Stimulated activated CD4-positive, alpha-beta T cell treated with anti-CD3 and anti-CD28 coated beads, Interleukin-4, amount 100 ng/mL, for 24 hours (primary cell): ENCODE results near the gene SNED1.
A peak's percentile ranks its signal among the peaks of the same experiment; 100 is the strongest.

Experiments used
- DNase-seq: peaks from one replicate; pipeline ENCODE4 v3.0.0-alpha.2; 2020

Gene SNED1

DNA sequence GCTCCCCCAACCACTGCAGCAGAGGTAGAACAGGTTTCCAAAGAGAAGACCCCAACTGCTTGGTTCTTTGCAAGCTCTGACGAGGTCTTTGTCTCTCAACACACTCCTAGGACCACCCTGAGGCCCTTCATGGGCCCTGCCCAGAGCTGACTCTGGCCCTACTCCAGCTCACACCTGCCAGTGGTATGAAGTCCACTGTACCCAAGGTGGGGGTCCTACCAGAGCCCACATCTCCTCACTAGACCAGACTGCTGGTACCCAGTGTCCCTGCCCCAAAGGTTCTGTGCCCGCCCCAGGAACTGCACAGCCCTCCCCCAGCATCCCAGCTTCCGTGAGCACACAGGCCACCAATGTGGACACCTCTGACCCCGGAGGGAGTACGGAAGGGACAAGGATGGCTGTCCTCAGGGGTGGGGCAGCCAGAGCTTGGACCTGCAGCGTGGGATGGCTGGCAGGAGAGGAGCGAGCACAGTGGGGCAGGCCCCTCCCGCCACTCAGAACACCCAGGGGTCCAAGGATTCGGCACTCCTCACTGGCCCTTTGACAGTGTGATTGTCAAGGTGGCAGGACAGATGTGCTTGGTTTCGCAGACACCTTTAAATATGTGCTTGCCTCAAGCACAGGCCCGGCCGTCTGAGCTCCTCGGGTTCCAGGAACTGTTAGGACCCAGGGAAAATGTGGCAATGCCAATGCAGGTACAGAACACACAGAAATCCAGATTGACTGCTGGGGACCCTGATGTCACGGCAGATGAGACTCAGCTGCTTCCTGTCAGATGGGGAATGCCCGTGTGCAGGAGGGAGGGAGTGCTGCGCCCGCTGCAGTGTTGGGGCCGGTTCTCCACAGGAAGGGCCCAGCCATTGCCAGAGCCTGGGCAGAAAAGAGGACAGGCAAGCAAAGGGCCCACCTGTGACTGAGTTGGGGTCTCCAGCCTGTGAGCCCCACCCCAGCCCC is 52.5 kb downstream of the SNED1 start:
- no peak for DNase-seq

- DNase-seq = no peak
These were observed 53.4 kb downstream of the SNED1 start for GRCh38 chr2:241051578-241052487.

DNA sequence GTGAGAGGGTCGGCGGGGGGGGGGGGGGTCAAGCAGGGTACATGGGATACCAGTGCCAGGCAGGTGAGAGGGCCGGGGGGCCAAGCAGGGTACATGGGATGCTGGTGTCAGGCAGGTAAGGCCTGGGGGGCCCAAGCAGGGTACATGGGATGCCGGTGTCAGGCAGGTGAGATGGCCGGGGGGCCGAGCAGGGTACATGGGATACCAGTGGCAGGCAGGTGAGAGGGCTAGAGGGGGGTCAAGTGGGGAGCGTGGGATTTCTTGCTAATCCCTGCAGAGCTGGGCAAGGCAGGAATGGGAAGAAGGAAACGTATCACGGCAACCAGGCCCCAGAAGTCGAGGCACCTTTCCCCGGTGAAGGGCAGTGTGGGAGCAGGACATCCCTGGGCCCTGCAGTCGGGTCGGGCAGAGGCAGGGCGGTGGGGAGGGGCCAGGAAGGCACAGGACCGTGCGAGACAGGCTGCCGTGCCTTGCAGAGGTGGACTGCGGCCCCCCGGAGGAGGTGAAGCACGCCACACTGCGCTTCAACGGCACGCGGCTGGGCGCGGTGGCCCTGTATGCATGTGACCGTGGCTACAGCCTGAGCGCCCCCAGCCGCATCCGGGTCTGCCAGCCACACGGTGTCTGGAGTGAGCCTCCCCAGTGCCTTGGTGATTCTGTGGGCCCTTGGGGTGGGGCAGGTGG is 54.4 kb downstream of the SNED1 start:
- DNase-seq = no peak

DNA sequence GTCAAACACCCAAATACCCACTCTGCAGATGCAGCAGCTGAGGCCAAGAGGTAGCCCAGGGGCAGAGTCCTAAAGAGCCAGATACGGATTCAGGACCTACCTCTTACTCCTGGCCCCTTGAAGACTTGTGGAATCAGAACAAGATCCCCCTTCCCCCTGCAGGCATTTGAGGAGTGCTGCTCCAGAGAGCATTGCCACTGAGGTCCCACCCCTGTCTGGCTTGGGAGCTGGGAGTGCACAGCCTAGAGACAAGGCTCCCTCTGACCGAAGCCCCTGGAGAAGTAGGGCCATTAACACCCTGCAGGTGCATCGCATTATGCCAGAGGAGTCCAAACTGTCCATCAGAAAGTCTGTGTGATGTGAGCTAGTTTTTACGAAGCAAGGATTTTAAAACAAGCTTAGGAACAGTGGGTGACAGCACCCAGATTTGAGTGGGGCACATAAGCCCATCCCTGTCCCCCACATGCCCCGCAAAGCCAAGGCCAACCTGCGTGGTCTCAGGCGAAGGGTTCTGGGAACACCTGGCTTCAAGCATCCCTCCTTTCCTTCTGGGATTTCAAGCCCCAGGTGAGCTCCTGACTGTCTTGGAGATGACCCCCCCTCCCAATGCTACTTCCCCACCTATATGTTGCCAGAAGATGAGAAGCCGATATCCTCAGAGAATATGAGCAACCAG is 55.3 kb downstream of the SNED1 start:
- DNase-seq = no peak

DNA sequence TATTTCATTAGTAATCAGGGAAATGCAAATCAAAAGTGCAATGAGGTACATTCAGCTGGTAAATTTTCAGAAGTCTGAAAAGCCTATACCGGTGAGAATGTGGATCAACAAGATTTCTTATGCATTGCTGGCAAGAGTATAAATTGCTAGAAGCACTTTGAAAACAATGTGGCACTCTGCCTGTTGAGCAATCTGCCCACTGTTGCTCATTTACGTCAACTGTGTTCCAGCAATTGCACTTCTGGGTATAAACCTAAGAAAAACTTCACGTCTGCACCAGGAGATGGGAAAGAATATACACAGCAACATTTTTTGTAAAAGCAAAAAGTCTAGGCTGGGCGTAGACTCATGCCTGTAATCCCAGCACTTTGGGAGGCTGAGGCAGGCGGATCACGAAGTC is 62.9 kb downstream of the SNED1 start:
- DNase-seq = no peak

GRCh38 chr2:241062389-241063092 is 64.1 kb downstream of the SNED1 start:
- no peak for DNase-seq

- no peak for DNase-seq
These were observed 64.7 kb downstream of the SNED1 start for GRCh38 chr2:241063093-241063551.

GRCh38 chr2:241063587-241063986 is 65.2 kb downstream of the SNED1 start:
- no peak for DNase-seq

DNA sequence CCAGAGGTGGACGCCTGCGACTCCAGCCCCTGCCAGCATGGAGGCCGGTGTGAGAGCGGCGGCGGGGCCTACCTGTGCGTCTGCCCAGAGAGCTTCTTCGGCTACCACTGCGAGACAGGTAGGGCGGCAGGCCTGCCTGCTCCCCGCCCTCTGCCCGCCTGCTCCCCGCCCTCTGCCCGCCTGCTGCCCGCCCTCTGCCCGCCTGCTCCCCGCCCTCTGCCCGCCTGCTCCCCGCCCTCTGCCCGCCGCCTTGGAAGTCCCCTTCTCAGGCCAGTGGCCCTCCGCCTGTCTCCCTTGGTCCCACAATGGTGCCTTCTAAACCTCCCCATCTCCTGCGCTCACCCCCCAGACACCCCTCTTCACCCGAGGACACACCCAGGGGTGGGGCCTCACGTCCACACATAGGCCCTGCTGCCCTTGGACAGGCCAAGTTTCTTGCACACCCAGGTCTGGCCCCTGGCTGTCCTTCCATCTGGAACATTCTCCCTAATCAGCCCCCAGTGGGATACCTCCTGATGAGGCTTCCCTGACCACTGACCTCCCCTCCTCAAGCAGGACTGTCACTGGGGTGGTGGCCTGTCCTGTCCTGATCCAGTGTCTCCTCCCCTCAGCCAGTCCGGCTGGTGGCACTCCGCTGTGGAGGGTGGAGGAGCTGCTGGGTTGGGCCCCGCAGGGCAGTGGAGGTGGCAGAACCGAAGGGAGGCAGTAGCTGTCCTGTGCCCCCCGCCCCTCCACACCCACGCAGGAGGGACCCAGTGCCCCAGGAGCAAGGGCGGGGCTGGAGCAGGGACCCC is 65.8 kb downstream of the SNED1 start:
- DNase-seq = peak; percentile 22

DNA sequence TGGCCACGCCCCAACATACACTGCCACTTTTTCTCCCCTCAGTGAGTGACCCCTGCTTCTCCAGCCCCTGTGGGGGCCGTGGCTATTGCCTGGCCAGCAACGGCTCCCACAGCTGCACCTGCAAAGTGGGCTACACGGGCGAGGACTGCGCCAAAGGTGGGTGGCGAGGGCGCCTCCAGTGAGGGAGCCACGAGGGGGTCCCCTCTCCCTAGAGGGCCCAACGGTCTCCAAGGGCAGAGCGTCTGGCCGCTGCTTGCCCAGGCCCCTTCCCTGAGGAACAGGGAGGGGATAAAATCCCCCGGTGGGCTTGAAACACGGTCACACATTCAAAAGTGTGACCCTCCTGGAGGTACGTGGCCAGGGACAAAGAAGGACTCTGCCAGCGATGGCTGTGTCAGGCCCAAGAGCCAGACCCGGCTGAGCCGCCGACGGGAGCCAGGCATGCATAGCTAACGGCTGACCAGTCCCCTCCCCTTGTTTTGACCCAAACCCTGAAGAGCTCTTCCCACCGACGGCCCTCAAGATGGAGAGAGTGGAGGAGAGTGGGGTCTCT is 66.5 kb downstream of the SNED1 start:
- DNase-seq = no peak

DNA sequence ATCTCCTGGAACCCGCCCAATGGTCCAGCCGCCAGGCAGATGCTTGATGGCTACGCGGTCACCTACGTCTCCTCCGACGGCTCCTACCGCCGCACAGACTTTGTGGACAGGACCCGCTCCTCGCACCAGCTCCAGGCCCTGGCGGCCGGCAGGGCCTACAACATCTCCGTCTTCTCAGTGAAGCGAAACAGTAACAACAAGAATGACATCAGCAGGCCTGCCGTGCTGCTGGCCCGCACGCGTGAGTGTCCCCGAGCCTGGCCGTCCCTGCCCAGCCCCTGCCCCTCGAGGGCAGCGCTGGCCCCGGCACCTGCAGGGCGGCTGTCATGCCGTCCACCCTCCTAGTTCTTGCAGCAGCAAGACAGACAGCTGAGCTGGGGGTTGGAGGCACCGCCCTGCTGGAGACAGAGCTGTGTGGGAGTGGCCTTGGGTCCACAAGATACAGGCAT is 67.0 kb downstream of the SNED1 start:
- DNase-seq = no peak

DNA sequence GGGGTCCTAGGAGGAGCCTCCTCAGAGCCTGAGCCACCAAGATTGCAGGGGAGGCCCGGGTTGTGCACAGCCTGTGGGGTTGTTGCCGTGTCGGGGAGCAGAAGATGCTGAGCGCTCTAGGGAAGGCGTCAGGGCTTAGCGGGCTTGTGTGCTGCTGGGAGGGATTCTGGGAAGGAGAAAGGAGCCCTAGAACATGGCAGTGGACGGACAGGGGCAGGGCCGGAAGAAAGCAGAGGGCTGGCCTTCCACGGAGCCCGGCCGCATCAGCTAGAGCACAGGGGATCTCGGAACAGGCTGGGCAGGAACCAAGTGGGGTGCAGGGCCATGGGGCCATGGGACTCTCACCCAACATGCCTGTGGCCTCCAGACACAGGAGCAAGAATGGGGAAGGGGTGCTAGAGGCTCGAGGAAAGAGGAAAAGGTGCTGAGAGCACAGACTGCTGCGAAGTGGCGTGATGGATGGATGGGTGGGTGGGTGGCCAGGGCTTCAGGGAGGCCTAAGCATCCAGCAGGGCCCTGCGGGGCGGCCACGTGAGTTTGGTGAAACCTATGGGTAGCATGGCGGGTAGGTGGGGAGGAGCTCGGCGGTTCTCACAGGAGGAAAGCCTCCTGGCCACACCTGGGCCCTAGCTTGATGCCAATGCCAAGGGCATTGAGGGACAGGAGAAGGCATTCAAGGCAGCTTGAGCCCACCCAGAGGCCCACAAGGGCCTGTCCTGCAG is 67.9 kb downstream of the SNED1 start:
- no peak for DNase-seq

- DNase-seq = no peak
These were observed 68.5 kb downstream of the SNED1 start for GRCh38 chr2:241066893-241067341.

DNA sequence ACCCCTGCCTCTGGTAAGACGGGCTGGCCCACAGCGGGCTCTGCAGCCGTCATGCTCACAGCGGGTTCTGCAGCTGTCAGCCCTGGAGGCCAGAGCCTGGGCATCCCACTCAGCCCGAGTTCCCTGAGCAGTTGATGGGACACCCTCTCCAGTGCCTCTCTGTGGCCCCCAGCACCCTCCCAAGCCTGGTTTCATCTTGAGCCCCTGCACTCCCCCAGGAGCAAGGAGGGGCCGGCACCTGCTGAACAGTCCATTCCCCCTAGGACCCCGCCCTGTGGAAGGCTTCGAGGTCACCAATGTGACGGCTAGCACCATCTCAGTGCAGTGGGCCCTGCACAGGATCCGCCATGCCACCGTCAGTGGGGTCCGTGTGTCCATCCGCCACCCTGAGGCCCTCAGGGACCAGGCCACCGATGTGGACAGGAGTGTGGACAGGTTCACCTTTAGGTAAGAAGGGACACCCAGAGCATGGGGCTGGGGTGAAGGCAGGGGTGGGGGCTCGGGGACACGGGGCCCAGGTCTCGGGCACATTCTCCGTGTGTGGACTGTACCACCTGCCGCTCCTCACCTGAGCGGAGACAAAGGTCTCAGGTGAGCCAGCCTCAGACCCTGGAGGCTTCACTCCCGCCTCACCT is 69.2 kb downstream of the SNED1 start:
- no peak for DNase-seq

- DNase-seq = no peak
These were observed 69.9 kb downstream of the SNED1 start for GRCh38 chr2:241068136-241068941.

DNA sequence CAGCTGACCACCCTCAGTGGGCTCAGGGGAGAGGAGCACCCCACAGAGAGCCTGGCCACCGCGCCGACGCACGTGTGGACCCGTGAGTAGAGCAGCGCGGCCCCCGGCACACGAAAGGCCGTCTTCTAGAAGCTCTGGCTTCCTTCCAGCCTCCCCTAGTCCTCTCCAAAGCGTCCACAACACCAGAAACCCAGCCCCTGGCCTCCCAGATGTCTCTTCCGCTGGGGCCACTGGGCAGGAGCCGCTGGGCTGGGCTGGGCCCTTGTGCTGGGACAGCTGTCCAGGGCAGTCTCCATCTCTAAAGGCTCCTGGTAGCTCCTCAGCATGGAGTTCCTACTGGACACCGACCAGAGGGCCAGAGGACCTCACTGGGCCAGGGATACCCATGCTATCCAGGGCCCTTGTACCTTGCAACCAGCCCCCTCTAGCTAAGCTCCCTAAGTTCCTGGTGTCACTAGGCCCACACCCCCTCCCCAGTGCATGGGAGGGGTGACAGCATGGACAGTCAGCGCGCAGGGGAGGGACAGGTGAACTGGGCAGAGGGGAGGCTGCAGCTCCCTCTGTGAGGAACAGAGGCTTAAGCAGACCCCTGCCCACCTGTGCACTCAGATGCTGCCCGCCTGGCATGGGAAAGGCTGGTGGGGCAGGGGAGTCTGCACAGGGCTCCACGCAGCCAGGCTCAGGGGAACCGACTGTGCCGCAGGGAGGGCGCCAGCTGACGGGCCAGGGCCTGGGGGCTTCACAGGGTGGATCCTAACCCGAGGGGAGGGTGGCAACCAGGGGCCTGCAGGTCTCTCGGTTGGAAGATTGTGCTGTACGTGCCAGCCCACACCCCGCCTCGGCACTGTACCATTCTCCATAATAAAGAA is 70.8 kb downstream of the SNED1 start:
- no peak for DNase-seq

DNA sequence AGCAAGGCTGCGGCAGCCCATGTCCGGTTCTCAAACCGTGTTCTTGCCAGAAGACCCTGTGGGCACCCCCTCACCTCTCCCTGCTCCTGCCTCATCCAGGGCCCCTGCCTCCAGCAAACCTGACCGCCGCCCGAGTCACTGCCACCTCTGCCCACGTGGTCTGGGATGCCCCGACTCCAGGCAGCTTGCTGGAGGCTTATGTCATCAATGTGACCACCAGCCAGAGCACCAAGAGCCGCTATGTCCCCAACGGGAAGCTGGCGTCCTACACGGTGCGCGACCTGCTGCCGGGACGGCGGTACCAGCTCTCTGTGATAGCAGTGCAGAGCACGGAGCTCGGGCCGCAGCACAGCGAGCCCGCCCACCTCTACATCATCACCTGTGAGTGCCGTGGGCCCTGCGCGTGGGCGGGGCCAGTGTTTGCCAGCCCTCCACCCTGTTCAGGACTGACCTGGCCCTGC is 71.4 kb downstream of the SNED1 start:
- no peak for DNase-seq
